Measurements from ENCODE around the gene STK16. TPM values are rescaled to one million over a fixed set of nuclear protein-coding genes. Genes with fewer than 3 reads are reported as not detected.

The STK16 gene
- total RNA-seq, 3 donors from 2014 or later = 13.1 to 18.1 (median 16.4) TPM

GRCh38 chr2:219289537-219290361 lies 44.5 kb downstream of the STK16 start:
- Histone ChIP-seq H3K27me3 (no peaks in the 10 kb centered on the region), H3K4me3 (no peak overlapping the region), H3K27ac (peak overlapping the region; percentile 74 to 92), H3K36me3 (no peaks in the 10 kb centered on the region), H3K9me3 (no peaks in the 10 kb centered on the region), H3K4me1 (peaks cover 8 to 13% of the 10 kb centered on the region in 2 donors)
- DNase-seq (ENCODE audit: low spot score in 2 of 2) = peak in 1 of 2 donors; percentile 67
- intact Hi-C loops (cut with DNase I; ENCODE audit: low total_unique reads) = no loop called here
- TF ChIP-seq POLR2A (IDR thresholded peaks at IDR 0.05) = no peak
- TF ChIP-seq POLR2AphosphoS5 (IDR thresholded peaks at IDR 0.05) = peak in 1 of 3 donors; percentile 42
- TF ChIP-seq, protein P1, sequence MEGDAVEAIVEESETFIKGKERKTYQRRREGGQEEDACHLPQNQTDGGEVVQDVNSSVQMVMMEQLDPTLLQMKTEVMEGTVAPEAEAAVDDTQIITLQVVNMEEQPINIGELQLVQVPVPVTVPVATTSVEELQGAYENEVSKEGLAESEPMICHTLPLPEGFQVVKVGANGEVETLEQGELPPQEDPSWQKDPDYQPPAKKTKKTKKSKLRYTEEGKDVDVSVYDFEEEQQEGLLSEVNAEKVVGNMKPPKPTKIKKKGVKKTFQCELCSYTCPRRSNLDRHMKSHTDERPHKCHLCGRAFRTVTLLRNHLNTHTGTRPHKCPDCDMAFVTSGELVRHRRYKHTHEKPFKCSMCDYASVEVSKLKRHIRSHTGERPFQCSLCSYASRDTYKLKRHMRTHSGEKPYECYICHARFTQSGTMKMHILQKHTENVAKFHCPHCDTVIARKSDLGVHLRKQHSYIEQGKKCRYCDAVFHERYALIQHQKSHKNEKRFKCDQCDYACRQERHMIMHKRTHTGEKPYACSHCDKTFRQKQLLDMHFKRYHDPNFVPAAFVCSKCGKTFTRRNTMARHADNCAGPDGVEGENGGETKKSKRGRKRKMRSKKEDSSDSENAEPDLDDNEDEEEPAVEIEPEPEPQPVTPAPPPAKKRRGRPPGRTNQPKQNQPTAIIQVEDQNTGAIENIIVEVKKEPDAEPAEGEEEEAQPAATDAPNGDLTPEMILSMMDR (IDR thresholded peaks at IDR 0.05) = no peak

GRCh38 chr2:219290381-219291171 lies 45.3 kb downstream of the STK16 start:
- Histone ChIP-seq H3K4me1 (peaks cover 4 to 13% of the 10 kb centered on the region in 2 donors), H3K27ac (peak overlapping the region; percentile 74 to 92), H3K36me3 (no peaks in the 10 kb centered on the region), H3K27me3 (no peaks in the 10 kb centered on the region), H3K4me3 (no peak overlapping the region), H3K9me3 (no peaks in the 10 kb centered on the region)
- intact Hi-C loops (cut with DNase I; ENCODE audit: low total_unique reads) = no loop called here
- DNase-seq (ENCODE audit: low spot score in 2 of 2) = no peak
- TF ChIP-seq POLR2AphosphoS5 (IDR thresholded peaks at IDR 0.05) (no peak), POLR2A (IDR thresholded peaks at IDR 0.05) (no peak)
- TF ChIP-seq, protein P1 (IDR thresholded peaks at IDR 0.05) = no peak

GRCh38 chr2:219291394-219291793 lies 46.1 kb downstream of the STK16 start:
- H3K9me3 ChIP-seq = no peaks in the 10 kb centered on the region
- no peaks in the 10 kb centered on the region for H3K36me3 ChIP-seq
- no peak overlapping the region for H3K4me3 ChIP-seq
- no peaks in the 10 kb centered on the region for H3K27me3 ChIP-seq
- no peak for TF ChIP-seq POLR2A (IDR thresholded peaks at IDR 0.05)
- no peak for TF ChIP-seq POLR2AphosphoS5 (IDR thresholded peaks at IDR 0.05)
- TF ChIP-seq, protein P1 (IDR thresholded peaks at IDR 0.05) = no peak
- intact Hi-C loops (cut with DNase I; ENCODE audit: low total_unique reads) = no loop called here
- DNase-seq (ENCODE audit: low spot score in 2 of 2) = no peak
- H3K27ac ChIP-seq = peak overlapping the region in 1 of 2 donors; percentile 92
- peaks cover 4 to 12% of the 10 kb centered on the region in 2 donors for H3K4me1 ChIP-seq

DNA sequence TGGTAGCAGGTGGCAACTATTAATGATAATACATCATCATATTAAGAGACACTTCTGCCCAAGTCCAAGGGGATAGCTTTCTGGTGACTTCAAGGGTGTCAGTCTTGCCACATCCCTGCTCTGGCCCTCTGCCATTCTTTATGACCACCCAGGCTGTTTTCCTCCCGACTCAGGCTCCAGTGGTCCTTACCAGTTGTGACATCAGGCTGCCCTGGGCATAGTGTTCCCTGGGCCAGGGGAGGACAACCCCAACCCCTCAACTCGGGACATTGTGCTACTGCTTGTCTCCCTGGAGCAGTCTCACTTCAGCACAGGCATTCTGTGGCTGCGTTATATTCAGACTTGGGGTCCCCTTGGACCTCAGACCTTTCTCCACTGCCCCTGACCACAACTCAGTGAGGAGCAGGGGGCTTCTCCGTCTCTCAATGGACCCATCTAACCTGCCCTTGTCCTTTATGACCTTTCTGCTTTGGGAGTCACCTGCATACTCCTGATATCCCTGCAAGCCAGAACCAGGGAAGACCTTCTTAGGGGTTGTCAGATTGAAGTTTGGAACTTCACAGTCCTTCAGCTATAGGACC lies 46.7 kb downstream of the STK16 start:
- TF ChIP-seq, protein P1 (IDR thresholded peaks at IDR 0.05) = no peak
- no peak for TF ChIP-seq POLR2AphosphoS5 (IDR thresholded peaks at IDR 0.05)
- no peak for TF ChIP-seq POLR2A (IDR thresholded peaks at IDR 0.05)
- Histone ChIP-seq H3K9me3 (no peaks in the 10 kb centered on the region), H3K27ac (no peak overlapping the region), H3K27me3 (no peaks in the 10 kb centered on the region), H3K36me3 (no peaks in the 10 kb centered on the region), H3K4me1 (peaks cover 4 to 11% of the 10 kb centered on the region in 2 donors), H3K4me3 (no peak overlapping the region)
- intact Hi-C loops (cut with DNase I; ENCODE audit: low total_unique reads) = no loop called here
- no peak for DNase-seq (ENCODE audit: low spot score in 2 of 2)

Measured in breast epithelium (tissue), 4 donors.